WI38 (cell line): Measurements from ENCODE around the gene GPR157.
A peak's percentile ranks its signal among the peaks of the same experiment; 100 is the strongest.

Experiments used
- H3K4me3 ChIP-seq: 2 replicates; pipeline ENCODE4 v1.5.1; 2011; ENCODE audit warnings: low read depth, mild to moderate bottlenecking, control low read depth, low read length
- TF ChIP-seq, protein P1 (sequence below): IDR thresholded peaks from 2 replicates; pipeline ENCODE4 v1.5.1; 2012; ENCODE audit warnings: low read depth, mild to moderate bottlenecking, control low read depth, low read length

The GPR157 gene

DNA sequence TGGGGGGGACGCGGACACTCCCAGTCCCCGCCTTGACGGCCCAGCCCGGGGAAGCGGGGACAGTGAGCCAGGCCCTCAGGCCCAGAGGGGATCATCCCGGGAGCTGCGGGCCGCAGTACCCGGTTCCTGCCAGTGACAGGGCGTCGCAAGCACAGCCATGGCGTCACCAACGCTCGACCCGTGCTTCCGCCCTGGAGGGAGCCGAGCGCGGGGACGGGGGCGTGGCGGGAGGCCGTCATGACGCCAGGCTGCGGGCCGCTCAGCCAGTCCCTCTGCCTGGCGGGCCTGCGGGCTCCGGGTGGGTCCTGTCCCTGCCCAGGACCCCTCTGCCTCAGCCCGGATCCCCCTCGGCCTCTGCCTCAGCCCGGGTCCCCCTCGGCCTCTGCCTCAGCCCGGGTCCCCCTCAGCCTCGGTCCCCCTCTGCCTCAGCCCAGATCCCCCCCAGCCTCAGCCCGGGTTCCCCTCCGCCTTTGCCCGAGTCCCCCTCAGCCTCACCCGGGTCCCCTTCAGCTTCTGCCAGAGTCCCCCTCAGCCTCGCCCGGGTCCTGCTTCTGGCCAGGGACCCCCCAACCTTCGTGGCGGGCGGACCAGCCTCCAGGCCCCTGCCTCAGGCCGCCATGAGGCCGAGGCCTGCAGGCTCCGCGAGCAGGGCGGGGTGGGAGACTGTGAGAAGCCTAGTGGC, 57.2 kb downstream of the GPR157 start:
- H3K4me3 ChIP-seq = no peak overlapping the region

DNA sequence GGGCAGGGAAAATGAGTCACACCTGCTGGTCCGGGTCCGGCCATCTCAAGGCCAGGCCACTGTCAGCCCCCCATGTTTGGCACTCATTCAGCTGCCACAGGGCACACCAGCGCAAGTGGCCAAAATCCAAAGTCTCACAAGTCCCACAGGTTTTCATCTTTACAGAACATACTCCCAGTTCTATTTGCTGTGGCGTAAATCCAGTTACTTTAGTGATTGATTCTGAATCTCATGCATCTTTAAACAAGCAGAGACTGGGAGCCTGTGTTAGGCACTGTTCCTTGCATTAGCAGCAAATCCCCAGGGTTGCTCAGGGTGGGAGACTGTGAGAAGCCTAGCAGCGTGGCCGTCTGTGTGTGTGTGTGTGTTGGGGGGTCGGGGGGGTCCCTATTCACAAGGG, 58.4 kb downstream of the GPR157 start:
- TF ChIP-seq, protein P1, sequence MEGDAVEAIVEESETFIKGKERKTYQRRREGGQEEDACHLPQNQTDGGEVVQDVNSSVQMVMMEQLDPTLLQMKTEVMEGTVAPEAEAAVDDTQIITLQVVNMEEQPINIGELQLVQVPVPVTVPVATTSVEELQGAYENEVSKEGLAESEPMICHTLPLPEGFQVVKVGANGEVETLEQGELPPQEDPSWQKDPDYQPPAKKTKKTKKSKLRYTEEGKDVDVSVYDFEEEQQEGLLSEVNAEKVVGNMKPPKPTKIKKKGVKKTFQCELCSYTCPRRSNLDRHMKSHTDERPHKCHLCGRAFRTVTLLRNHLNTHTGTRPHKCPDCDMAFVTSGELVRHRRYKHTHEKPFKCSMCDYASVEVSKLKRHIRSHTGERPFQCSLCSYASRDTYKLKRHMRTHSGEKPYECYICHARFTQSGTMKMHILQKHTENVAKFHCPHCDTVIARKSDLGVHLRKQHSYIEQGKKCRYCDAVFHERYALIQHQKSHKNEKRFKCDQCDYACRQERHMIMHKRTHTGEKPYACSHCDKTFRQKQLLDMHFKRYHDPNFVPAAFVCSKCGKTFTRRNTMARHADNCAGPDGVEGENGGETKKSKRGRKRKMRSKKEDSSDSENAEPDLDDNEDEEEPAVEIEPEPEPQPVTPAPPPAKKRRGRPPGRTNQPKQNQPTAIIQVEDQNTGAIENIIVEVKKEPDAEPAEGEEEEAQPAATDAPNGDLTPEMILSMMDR = no peak
- no peak overlapping the region for H3K4me3 ChIP-seq

More for the DNA sequence above, 57.2 kb downstream of the GPR157 start:
- TF ChIP-seq, protein P1 = no peak

DNA sequence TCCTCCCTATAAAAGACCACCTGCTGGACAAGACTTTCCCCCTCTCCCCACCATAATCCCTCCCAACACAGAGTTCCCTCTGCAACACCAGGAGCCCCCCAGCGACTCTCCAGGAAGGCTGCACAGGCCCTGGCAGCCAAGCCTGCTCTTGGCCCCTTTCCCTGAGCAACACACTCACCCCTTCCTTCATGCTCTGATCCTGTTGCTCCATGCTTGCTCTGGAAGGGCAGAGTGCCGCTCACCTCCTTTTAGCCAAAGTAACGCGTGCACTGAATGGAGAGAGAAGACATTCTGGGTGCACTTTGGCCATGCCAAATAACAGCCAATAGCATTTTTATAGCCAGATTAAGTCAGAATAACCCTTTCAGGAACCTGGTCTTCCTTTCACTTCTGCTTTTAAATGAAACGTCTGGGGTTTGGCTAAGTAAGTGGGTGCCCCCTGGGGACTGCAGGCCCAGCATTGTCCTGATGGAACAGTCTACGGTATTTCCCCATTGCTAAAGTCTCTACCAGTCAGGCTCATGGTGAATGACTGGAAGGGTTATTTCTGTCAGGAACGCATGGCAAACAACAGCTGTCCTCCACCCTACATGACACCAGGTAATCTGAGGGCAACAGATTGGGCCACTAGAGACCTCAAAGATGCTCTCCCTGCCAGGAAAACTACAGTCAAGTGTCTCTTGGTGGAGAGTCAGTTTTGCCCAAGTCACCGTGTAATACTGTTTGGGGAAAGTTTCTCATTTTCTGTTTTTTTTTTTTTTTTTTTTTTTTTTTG, 59.4 kb downstream of the GPR157 start, which contains the start of gene SLC2A5:
TSS of gene SLC2A5 (minus strand) at position 310 of the 775 bp plus-strand sequence. CDS start at position 211, 99 bp downstream.
- TF ChIP-seq, protein P1 = no peak
- H3K4me3 ChIP-seq = peak within 1 kb of the TSS; percentile 15; the same call in 1 of the 2 replicates

DNA sequence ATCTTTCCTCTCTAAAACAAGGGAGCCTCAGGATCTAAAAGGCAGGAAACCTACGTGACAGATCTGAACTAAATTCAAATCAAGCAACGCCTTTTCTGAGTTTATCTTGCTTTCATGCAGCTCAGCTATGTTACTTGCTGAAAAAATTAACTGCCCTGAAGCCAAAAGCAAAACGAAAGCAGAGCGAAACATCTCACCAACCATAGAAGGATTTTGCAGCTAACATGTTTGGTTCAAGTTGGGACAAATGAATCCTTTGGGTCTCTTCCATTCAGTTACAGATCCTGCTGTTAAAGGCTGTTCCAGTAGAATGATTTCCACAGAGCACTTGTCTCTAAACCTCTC, 59.9 kb downstream of the GPR157 start:
- TF ChIP-seq, protein P1 = no peak

DNA sequence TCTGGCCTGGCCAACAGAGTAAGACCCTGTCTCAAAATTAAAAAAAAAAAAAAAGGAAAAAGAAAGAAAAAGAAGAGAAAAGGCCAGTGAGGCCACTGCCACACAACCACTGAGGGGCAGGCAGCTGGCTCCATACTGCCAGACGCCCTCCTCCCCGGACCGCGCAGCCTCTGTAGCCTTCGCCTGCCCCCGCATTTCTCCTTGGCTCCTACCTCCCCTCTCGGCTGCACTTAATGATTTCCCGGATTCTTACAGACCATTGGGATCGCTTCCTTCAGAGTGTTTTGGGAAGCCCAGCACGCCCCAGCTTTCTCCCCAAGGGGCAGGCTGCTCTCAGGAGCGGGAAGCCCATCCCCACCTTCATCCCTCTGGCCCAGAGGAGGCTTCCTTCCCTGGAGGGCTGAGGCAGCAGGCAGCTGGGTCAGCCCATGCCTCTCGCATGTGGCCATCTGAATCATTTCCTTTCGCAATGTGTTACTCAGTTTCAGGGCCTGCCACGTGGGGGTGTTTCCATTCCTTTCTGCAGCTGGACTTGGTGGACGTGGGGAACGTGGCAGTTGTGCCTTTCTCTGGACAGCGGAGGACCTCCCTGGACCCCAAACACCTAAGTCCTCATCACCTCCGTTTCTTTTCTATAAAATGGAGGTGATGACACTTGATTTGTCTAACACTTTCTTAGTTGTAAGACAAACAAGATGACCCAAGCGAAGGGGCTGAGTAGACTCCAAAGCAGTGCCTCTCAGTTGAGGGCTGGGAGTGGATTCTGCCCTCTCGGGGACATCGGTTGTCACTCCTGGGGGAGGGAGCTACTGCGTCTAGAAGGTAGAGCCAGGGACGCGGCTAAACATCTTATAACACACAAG, 61.7 kb downstream of the GPR157 start:
- TF ChIP-seq, protein P1 = no peak
- no peak overlapping the region for H3K4me3 ChIP-seq

More for the DNA sequence above, 59.9 kb downstream of the GPR157 start:
- peak overlapping the region; percentile 15; the same call in 1 of the 2 replicates for H3K4me3 ChIP-seq

DNA sequence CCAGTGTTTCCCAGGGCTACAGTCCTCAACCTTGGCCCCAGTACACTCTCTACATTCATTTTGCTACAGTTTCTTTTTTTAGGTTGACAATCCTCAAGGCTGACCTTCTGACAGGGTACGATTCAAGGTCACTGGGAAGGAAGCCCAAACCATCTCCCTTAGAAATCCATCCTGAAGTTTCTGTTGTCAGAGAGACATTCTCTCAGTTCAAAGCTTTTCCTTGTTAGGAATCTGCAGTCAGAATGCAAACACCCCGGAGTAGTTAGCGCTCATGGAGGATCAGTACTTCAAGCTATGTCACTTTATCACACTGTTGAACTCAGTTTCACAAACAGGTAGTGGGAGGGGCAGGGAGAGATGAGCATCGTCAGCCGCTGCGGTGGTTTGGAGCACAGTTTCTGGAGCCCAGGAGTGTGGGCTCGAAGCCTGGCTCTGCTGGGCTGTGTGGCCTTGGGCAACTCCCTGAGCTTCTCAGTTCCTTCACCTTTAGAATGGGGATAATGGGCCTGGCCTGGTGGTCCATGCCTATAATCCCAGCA, 63.6 kb downstream of the GPR157 start:
- TF ChIP-seq, protein P1 = no peak
- no peak overlapping the region for H3K4me3 ChIP-seq
